Measurements from ENCODE around the gene GNB1.
A peak's percentile ranks its signal among the peaks of the same experiment; 100 is the strongest.

GNB1 gene

DNA sequence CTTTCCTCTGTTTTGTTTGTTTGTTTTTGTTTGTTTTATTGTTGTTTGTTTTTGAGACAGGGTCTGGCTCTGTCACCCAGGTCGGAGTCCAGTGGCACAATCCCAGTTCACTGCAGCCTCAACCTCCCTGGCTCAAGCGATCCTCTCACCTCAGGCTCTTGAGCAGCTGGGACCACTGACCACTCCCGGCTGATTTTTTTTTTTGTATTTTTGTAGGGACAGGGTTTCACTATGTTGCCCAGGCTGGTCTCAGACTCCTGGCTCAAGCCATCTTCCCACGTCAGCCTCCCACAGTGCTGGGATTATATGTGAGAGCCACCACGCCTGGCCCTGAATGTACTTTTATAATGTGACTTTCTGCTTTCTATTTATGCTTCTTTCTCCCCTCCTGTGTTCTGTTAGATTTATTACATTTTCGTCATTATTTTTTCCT, 19.2 kb upstream of the GNB1 start:
- no peak for DNase-seq (ENCODE audit: low spot score)

DNA sequence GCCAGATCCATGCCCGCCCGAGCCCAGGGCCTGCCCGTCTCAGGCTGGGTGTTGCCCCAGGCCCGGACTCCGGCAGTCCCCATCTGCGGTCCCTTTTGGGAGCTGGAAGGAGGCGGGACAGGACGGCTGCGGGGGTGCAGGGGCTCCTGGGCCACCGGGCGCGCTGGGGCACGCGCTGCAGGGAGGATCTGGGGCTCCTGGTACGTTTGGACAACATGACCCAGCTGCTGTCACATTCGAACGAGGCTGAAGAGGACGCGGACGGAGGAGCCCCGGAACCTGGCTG, 17.6 kb upstream of the GNB1 start:
- no peak for DNase-seq (ENCODE audit: low spot score)

DNA sequence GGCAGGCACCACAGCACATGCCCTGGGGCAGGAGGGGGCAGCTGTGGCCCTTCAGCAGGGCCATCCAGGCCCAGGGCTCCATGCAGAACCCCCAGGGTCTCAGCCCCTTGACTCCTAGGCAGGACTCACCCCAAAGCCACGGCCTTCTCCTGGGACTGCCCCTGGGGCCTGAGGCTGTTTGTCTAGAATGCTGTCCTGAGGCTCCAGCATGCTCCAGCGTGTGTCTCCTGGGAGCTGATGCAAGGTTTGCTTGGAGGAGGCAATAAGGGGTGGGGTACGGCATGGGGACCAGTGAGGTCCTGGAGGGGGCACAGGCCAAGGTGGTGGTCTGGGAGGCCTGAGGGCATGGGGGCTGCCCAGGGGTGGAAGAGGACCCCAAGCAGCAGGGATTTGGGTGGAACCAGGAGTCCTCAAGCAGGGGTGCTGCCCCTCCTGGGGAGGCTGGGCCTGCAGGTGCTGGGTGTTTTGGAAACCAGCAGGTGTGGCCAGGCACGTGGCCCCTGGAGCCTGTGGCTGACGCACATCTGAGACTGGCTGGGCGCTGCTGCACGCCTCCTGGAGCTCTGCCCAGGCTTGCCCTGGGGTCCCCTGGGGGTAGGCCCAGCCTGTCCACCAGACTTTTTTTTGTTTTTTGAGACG, 16.3 kb upstream of the GNB1 start:
- DNase-seq (ENCODE audit: low spot score): no peak

DNA sequence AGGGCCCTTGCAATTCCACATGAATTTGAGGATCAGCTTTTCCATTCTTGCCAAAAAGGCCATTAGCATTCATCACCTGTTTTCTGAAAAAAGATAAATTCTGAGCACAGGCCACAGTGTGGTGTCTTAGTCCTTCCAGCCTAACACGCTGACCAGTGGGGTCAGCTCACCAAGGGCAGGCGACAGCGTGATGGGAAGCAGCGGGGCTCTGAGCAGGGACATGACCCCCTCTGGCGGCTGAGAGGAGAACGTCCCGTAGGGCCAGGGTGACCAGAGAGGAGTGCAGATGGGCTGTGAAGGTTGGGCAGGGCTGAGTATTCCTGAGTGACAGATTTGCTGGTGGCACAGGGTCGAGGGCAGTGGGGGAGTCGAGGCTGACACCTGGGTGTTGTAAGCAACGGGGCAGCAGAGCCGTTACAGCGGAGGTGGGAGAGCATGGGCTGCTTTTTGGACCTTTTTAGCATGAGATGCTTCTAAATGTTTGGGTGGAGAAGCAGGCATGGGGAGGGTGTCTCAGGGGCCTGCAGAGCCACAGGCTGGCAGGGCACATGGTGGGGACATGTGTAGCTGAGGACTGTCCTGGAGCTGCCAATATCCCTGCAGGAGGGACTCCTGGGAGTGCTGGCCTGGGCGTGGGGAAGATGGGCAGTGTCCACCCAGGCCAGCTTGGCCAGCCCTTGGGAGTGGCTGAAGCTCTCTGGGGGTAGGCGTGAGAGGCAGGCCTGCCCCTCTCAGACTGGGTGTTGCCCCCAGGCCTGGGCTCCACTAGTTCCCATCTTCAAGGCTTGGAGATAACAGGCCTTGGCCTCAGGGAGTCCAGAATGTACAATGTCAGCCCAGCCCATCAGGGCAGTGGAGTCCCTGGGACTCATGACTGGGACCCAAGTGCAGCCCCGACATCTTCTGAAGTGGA, 15.6 kb upstream of the GNB1 start:
- peak; percentile 86 for DNase-seq (ENCODE audit: low spot score)

DNA sequence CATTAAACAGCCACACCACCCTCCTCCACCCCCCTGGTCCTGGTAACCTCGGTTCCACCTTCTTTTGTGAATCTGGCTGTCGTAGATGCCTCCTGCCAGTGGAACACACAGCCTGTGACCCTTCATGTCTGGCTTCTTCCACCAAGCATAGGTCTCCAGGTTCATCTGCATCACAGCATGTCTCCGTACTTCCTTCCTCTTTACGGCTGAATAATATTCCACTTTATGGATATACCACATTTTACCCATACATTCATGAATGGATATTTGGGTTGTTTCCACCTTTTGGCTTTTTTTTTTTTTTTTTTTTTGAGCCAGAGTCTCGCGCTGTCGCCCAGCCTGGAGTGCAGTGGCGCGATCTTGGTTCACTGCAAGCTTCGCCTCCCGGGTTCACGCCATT, 12.3 kb upstream of the GNB1 start:
- no peak for DNase-seq (ENCODE audit: low spot score)

DNA sequence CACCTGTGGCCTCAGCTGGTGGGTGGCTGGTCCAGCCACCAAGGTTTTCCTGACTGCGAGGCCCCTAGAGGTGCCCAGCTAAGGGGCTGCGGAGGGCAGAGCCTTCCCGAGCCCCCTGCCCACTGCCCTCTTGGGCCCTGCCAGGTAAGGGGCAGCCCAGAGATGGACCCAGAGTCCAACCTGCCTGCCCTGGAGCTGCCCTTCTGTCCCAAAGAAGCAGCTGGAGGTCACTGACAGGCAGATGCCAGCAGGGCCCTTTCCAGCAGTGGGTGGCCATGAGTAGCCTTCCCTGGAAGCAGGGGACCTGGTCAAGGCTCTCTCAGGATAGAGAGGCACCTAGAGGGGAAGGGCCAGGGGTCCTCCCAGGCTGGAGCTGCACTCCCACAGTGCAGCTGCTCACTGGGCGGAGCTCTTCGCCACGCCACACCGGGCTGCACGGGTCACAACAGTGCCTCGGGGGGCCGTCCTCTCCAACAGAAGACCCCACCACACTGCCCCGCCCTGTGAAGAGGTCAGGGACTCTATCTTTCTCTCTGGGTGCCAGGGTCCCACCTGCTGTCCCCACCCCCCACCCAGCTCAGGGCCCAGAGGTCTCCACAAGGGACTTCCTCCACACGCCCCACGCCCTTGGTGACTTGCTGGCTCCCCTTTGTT, 10.9 kb upstream of the GNB1 start:
- no peak for DNase-seq (ENCODE audit: low spot score)

DNA sequence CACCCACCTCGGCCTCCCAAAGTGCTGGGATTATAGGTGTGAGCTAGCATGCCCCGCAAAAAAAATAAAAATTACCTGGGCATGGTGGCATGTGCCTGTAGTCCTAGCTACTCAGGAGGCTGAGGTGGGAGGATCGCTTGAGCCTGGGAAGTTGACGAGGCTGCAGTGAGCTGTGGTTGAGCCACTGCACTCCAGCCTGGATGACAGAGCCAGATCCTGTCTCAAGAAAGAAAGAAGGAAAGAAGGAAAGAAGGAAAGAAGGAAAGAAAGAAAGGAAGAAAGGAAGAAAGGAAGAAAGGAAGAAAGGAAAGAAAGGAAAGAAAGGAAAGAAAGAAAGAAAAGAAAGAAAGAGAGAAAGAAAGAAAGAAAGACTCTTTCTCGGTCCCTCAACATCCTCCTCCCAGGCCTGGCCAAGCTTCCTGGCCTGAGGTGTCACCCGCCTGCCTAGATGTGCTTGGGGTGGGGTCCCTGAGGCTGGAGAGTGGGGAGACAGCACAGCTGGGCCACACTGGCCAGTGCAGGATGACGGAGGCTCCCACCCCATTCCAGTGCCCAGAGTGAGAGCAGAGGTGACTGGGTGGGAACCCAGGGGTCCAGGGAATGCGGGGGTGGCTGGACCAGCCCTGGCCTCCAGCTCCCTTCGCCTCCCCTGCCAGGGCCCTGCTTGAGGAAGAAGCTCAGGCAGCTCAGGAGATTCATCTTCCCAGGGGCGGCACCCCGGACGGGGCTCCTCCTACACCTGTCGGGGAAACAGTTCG, 10.2 kb upstream of the GNB1 start:
- no peak for DNase-seq (ENCODE audit: low spot score)

DNA sequence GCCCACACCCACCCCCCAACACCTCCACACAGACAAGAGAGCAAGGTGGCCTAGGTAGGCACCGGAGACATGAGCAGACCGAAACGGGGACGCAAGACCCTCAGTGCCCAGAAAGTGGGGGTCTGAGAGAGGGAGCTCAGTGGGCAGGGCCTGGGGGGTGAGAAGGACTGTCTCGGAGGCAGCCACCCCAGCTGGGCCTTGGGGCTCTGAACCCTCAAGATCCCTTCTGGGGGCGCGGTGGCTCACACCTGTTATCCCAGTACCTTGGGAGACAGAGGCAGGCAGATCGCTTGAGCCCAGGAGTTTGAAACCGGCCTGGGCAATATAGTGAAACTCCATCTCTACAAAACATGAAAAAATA, 9.1 kb upstream of the GNB1 start:
- DNase-seq (ENCODE audit: low spot score): no peak

DNA sequence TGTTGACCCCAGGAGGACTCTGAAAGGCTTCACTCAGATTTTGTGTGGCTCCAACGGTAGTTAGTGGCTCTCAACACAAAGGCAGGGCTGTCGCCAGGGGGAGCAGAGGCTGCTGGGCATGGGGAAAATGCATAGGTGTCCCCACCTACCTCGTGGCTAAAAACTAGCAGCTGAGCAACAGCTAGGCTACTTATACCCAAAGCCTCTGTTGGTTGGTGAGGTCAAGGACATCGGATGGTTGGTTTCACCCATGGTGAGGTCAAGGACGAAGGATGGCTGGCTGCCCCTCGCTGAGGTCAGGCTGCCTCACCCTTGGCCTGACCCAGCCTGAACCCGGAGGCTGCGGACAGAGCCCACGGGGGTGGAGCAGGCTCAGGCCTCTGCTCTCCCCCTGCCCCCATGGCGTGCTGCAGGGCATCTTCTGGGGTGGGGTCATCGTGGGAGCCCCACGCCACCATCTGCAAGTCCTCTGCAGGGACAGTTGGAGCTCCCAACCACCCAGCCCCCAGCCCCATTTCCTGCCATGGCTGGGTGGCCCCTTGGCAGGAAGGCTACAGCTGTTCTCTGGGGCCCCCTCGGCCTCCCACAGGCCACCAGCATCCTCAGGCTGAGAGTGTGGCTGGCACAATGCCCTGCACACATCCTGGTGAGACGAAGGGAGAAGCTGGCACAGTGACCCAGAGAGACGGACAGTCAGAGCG, 8.5 kb upstream of the GNB1 start:
- DNase-seq (ENCODE audit: low spot score): no peak

DNA sequence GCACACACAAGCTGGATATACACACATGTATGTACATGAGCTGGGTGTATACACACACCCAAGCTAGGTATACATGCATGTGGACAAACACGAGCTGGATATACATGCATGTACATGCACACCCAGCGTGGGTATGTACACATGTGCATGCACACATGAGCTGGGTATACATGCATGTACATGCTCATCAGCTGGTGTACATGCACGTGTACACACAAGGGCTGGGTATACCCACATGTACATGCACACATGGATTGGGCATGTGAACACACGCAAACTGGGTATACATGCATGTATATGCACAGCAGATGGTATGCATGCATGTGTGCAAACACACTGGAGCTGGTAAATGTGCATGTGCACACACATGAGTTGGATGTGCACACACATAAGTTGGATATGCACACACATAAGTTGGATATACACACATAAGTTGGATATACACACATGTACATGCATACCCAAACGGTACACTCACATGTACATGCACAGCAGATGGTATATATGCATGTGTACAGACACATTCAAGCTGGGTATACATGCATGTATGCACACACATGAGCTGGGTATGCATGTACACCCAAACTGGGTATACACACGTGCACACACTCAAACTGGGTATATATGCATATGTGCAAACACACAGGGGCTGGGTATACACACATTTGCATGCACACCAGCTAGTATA, 7.5 kb upstream of the GNB1 start:
- DNase-seq (ENCODE audit: low spot score): no peak

DNA sequence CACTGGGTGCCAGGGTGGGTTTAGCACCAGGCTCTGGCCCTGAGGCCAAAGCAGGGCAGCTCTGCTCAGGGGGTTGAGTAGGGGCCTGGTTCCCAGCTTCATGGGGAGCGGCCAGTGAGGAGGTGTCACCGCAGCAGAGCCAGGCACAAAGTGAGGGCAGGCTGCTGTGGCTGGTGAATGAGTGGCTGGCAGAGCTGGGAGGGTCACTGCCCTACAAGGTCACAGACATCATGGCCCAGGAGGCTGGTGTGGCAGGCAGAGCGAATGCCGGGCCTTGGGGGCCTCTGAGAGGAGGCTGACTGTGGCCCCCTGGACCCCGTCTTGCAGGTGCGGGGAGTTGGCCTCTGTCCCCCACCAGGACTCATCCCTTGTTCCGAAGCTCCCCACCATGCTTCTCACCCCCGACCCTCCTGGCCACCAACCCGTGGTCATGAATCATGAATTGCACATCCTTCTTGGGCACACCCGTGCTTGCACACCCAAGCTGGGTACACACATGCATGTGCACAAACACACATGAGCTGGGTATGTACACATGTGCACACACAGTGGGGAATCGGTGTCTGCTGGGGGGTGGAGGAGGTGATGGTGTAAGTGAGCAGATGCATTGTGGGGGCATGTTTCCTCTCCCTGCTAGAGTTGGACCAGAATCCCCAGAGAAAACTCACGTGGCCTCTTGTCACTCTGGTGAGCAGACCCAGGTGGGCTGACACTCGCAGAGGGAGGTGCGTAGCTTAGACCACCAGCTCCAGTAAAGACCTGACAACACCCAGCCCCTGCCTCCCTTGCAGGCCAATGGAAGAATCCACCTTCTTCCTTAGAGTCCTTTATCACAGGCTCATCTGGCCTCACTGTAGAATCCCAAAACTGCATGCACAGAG, 4.8 kb upstream of the GNB1 start:
- no peak for DNase-seq (ENCODE audit: low spot score)

DNA sequence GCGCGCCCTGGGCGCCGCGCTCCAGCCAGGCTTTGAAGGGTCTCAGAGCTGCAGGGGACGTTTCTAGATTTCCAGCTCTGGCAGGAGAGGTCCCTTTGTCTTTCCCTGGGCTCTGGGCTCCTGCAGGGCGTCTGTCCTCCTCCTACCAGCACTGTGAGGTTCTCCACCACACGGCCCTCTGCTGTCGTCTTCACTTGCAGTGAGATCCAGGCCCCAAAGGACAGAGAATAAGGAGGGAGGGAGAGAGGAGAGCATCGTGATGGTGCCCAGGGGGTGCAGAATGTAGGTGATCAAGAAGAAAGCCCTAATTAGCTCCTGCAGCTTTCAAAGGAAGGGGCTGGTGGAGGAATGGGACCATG, 4.2 kb upstream of the GNB1 start:
- no peak for DNase-seq (ENCODE audit: low spot score)

DNA sequence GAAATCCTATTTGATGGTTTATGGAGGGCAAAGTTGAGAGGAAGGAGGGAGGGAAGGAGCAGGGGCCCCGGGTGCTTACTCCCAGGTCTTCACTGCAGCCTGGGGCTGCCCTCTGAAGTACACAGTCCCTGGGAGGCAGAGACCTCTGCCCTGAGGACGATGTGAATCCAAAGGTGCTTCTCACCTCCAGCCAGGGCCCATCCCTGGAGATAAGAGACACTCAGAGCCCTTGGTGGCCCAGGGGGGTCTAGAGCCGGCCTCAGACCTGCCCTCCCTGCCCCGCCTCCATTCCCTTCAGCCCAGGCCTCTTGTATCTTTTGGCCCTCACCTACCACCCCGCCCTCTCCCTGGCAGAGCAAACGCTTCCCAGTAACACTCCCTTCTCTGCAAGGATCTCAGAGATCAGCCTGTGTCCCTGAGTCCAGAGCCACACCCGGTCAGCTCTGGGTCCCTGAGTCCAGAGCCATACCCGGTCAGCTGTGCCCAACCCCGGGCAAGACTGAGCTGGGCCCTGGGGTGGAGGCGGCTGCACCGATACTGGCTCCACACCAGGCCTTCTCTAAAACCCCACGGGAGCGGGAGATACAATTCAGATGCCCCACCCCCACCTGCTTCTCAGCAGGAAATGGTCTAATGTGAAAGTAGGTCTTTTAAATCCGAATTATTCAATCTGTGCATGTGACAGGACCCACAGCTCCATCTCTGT, 3.6 kb upstream of the GNB1 start:
- no peak for DNase-seq (ENCODE audit: low spot score)

DNA sequence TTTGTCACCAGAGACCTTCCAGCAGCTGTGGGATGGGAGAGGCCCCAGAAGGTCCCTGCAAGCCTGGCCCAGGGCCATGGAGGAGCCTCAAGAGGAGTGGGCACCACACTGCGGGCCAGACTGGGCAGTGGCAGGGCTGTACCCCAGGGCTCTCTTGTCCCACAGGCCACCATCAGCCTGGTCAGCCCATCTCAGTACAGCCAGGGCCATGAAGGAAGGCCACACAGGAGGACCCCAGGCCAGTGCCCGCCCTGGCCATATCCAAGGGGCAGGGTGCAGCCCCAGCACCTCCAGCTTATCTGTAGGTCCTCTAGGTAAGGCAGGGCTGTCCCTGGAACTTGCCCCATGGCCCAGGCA, 3.1 kb upstream of the GNB1 start:
- DNase-seq (ENCODE audit: low spot score): no peak

DNA sequence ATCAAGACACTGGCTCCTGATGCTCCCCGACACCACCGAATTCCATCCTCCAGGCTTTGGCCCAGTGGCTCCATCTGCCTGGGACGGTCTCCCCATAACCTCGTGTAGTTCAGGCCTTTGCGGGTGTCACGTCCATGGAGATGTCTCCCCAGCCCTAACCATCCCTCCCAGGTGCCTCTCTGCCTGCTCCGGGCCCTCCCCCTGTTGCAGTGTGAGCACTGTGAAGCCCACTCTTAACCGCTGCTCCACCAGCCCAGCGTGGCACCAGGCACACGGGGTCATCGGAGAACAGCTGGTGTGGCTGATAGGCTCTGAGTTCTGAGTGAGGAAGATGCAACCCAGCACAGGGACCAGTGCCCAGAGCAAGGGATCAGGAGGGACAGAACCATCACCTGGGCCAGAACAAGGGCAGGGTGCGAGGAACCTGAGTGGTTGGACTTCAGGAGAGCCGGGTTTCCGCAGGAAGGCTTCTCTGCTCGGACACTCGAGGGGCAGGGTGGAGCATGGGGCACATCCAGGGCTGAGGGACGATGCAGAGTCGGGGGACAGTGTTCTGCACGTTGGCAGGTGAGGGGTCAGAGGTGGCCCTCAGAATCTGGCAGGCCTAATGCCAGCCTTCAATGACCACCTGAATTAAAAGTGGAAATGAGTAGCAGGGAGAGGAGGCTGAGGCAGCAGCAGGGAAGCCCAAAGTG, 2.6 kb upstream of the GNB1 start:
- no peak for DNase-seq (ENCODE audit: low spot score)

DNA sequence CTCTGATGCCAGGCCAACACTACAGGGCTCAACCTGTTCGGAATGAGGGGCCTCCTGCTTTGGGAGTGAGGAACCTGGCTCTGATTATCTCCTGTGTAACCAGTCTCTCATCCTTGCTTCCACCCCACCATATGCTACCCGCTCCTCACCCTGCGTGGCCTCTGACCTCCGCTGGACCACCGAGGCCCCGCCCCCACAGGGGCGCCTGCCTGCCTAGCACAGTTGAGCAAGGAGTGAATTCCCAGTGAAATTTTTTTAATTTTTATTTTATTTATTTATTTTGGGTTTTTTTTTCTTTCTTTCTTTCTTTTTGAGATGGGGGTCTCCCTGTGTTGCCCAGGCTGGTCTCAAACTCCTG, 1.9 kb upstream of the GNB1 start:
- DNase-seq (ENCODE audit: low spot score): no peak

DNA sequence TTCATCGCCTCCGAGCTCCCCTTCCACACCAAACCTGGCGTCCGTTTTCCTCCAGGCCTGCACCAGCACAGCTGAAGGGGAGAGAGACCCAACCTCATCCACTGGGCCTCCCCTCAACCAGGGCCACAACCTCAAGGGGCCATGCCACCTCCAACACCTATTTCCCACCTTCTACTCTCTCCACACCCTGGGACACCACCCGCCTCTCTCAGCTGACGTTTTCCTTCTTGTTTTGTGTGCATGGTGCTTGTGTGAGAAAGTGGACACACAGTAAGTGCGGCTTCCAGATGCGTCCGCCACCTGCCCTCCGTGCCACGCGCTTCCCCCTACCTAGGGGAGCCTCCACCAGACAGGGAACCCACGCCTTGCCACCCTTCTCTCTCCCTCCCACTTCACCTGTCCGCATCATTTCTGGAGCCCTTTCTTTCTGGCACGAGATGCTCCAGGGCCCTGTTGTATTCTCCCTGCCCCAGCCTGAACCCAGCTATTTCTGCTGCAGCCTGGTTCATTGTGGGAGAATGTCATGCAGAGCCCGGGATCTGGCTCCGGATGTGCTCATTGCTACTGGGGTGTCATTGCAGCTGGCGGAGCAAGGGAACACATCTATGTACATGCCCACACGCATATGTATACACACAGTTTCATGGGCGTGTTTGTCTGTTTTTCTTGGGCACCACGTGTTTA, 1.3 kb upstream of the GNB1 start:
- DNase-seq (ENCODE audit: low spot score): no peak

DNA sequence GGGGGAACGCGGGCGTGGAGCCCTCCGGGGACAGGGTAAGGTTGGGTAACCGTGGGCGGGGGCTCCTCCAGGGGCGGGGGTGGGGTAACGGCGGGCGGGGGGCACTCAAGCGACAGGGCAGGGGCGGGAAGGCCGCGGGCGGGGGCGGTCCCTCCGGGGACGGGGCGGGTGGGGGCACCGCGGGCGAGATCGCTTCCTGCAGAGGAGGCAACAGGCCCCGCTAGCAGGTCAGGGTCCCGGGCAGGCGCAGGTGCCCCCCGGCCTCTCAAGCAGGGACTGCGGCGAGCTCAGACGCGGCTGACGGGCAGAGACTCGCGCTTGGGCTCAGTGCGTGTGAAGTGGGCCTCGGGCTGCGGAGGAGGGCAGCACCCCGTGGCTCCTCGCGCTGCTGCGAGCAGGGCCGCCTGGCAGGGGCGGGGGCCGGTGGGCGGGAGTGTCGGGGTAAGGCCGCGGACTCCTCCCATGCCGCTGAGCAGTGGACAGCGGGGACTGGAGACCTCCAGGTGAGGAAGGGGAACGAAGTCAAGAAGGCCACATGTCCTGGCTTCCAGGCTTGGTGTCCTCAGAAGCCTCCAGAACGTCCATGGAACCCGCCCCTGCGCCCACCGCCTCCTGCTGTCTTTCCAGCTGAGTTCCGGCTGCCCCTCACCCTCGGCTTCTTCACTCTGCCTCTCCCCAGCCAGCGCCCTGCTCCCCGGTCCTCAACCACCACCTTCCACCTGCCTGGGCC, 627 bp upstream of the GNB1 start:
- DNase-seq (ENCODE audit: low spot score): peak; percentile 42

Data from kidney capillary endothelial cell (primary cell).